Endodermal cell (in vitro differentiated cells): Measurements from ENCODE around the gene SLC6A18. TPM values are rescaled to one million over a fixed set of nuclear protein-coding genes. Genes with fewer than 3 reads are reported as not detected.

Experiments
- DNase-seq: peaks from one replicate; pipeline ENCODE4 v3.0.0-alpha.2; 2017
- H3K27ac ChIP-seq: 2 replicates; pipeline ENCODE4 v1.5.1; 2013; ENCODE audit warnings: mild to moderate bottlenecking, low read depth, low read length, moderate library complexity
- H3K27me3 ChIP-seq: 2 replicates; pipeline ENCODE4 v1.6.1; 2013; ENCODE audit warnings: mild to moderate bottlenecking, low read length, moderate library complexity; ENCODE audit not compliant: insufficient read depth, control insufficient read depth, poor library complexity, severe bottlenecking
- H3K36me3 ChIP-seq: 2 replicates; pipeline ENCODE4 v1.7.0; 2013; ENCODE audit warnings: mild to moderate bottlenecking, low read length, moderate library complexity; ENCODE audit not compliant: control insufficient read depth, insufficient read depth
- H3K4me1 ChIP-seq: one replicate; pipeline ENCODE4 v1.7.0; 2013; ENCODE audit warnings: low read length; ENCODE audit not compliant: control insufficient read depth, insufficient read depth
- H3K4me3 ChIP-seq: 2 replicates; pipeline ENCODE4 v1.5.1; 2013; ENCODE audit warnings: mild to moderate bottlenecking, low read length, moderate library complexity
- H3K9ac ChIP-seq: 2 replicates; pipeline ENCODE4 v1.6.1; 2013; ENCODE audit warnings: mild to moderate bottlenecking, low read length, moderate library complexity; ENCODE audit not compliant: poor library complexity, severe bottlenecking; ENCODE audit errors: extremely low read depth
- H3K9me3 ChIP-seq: 2 replicates; pipeline ENCODE4 v1.6.1; 2013; ENCODE audit warnings: mild to moderate bottlenecking, low read length, moderate library complexity; ENCODE audit not compliant: control insufficient read depth
- H3K27ac Mint-ChIP-seq: 2 replicates; pipeline ENCODE4 v1.8.0; 2020; ENCODE audit warnings: mixed read lengths
- H3K27me3 Mint-ChIP-seq: 2 replicates; pipeline ENCODE4 v1.8.0; 2021; ENCODE audit warnings: mild to moderate bottlenecking, mixed read lengths; ENCODE audit not compliant: insufficient read depth
- H3K36me3 Mint-ChIP-seq: 2 replicates; pipeline ENCODE4 v1.8.0; 2020; ENCODE audit warnings: low read depth, mixed read lengths
- H3K4me1 Mint-ChIP-seq: 2 replicates; pipeline ENCODE4 v1.8.0; 2020; ENCODE audit warnings: mixed read lengths
- H3K4me3 Mint-ChIP-seq: 2 replicates; pipeline ENCODE4 v1.8.0; 2020; ENCODE audit warnings: mild to moderate bottlenecking, moderate library complexity, mixed read lengths
- H3K9me3 Mint-ChIP-seq: 2 replicates; pipeline ENCODE4 v1.8.0; 2020; ENCODE audit warnings: mild to moderate bottlenecking, mixed read lengths
- WGBS, 2 experiments: methylation state at CpG; one replicate each; pipeline versions ENCODE4 v1.1.5 to v1.1.7; 2013; ENCODE audit warnings: missing lambda C conversion rate in 2 of 2, mixed read lengths in 1 of 2; ENCODE audit not compliant: insufficient coverage in 1 of 2, insufficient read length in 1 of 2; 5-methylcytosine and 5-hydroxymethylcytosine counted together
- total RNA-seq, 2 donors: library from RNA; stranded (reverse); fragmentation: NEBNext Ultra II Directional in 1 of 2; extraction: Animal tissue kit (Norgen Biotek cat#: 25700) in 1 of 2; gene quantifications; 2 replicates in 1 of 2; 3 replicates in 1 of 2; pipeline ENCODE4 v1.2.1, GENCODE V29; 2021
- TF ChIP-seq, protein P1 (sequence below): fragments of 200-600 bp; sonication (generic); conservative IDR thresholded peaks from 2 replicates; pipeline ENCODE4 v1.5.0; 2021; ENCODE audit warnings: antibody characterized with exemption, mild to moderate bottlenecking

Gene SLC6A18
- total RNA-seq, 2 donors from 2014 or later, result not detected

DNA sequence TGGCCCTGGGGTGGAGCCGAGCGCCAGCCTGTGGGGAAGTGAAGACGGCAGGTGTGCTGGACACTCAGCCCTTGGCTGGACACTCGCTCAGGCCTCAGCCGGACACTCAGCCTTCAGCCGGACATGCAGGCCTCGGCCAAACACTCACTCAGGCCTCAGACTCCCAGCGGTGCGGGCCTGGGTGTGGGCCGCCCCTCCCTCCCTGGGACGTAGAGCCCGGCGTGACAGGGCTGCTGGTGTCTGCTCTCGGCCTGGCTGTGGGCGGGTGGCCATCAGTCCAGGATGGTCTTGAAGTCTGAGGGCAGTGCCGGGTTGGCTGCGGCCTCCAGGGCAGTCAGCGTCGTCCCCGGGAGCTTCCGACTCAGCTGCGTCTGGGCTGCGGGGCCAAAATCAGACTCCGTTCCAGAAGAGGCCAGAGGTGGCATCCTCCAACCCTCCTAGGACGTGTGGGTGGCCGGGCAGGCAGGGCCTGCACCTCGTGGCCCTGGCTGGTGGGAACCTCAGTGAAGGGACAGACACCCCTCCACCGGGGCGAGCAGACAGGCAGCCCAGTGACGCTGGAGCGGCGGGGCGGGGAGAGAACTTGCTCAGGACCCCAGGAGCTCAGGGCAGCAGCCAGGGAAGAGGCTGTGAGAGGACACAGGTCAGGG lies 28.4 kb downstream of the SLC6A18 start:
- Histone ChIP-seq H3K36me3 (no peaks in the 10 kb centered on the region), H3K27me3 (no peaks in the 10 kb centered on the region), H3K27ac (no peak overlapping the region), H3K4me1 (no peaks in the 10 kb centered on the region), H3K9ac (no peak overlapping the region), H3K4me3 (no peak overlapping the region), H3K9me3 (no peaks in the 10 kb centered on the region)
- no peaks in the 10 kb centered on the region for H3K36me3 Mint-ChIP-seq
- no peak for DNase-seq
- H3K4me1 Mint-ChIP-seq, result peaks cover 4% of the 10 kb centered on the region
- no peak overlapping the region for H3K4me3 Mint-ChIP-seq
- 95% methylated on average over 25 to 33 of the region's 33 CpGs for WGBS, 2 experiments
- TF ChIP-seq, protein P1, sequence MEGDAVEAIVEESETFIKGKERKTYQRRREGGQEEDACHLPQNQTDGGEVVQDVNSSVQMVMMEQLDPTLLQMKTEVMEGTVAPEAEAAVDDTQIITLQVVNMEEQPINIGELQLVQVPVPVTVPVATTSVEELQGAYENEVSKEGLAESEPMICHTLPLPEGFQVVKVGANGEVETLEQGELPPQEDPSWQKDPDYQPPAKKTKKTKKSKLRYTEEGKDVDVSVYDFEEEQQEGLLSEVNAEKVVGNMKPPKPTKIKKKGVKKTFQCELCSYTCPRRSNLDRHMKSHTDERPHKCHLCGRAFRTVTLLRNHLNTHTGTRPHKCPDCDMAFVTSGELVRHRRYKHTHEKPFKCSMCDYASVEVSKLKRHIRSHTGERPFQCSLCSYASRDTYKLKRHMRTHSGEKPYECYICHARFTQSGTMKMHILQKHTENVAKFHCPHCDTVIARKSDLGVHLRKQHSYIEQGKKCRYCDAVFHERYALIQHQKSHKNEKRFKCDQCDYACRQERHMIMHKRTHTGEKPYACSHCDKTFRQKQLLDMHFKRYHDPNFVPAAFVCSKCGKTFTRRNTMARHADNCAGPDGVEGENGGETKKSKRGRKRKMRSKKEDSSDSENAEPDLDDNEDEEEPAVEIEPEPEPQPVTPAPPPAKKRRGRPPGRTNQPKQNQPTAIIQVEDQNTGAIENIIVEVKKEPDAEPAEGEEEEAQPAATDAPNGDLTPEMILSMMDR, result no peak
- H3K27me3 Mint-ChIP-seq, result no peaks in the 10 kb centered on the region
- H3K9me3 Mint-ChIP-seq, result no peaks in the 10 kb centered on the region
- no peak overlapping the region for H3K27ac Mint-ChIP-seq

DNA sequence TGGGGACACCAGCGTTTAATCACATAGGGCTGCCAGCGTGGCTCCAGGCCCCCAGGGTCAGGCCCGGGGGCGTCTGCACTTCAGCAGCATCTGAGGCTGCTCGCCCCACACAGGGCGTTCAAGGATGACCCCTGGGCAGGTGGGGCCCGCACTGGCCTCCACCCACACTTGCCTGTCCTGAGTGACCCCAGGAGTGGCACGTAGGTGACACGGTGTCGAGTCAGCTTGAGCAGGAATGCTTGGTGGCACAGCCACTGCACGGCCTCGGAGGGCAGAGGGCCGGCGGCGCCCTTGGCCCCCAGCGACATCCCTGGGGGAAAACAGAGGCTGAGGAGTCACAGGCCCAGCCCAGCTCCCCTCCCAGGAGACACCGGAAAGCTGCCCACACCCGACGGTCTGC lies 29.0 kb downstream of the SLC6A18 start:
- H3K4me3 Mint-ChIP-seq, result no peak overlapping the region
- no peak for DNase-seq
- H3K9ac ChIP-seq, result no peak overlapping the region

DNA sequence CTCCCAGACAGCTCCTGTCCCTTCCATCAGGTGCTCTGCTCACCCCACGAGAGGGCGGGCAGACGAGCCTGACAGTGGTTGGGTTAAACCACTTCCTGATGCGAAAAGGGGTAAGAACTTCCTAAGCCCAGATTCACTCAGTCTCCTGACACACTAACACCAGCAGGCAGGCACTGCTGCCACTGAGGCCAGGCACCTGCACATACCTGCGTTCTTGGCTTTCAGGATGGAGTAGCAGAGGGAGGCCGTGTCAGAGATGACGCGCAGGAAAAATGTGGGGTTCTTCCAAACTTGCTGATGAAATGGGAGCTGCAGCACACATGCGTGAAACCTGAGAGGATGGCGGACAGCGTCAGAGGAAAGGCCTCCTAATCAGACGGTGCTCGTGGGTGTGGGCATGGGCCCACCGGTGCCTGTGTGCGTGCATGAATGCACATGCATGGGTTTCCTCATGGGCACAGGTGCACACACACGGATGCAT lies 29.9 kb downstream of the SLC6A18 start:
- H3K27ac ChIP-seq, result no peak overlapping the region
- Mint-ChIP-seq H3K27me3 (no peaks in the 10 kb centered on the region), H3K9me3 (no peaks in the 10 kb centered on the region), H3K36me3 (no peaks in the 10 kb centered on the region), H3K4me3 (no peak overlapping the region), H3K27ac (no peak overlapping the region), H3K4me1 (peaks cover 4% of the 10 kb centered on the region)
- H3K9ac ChIP-seq, result no peak overlapping the region
- 92 to 97% methylated on average over 16 of the region's 16 CpGs for WGBS, 2 experiments
- H3K36me3 ChIP-seq, result no peaks in the 10 kb centered on the region
- no peak for DNase-seq
- H3K4me3 ChIP-seq, result no peak overlapping the region
- no peaks in the 10 kb centered on the region for H3K4me1 ChIP-seq
- TF ChIP-seq, protein P1, result no peak
- no peaks in the 10 kb centered on the region for H3K27me3 ChIP-seq
- H3K9me3 ChIP-seq, result no peaks in the 10 kb centered on the region

More for the DNA sequence above, 29.0 kb downstream of the SLC6A18 start:
- H3K27me3 ChIP-seq, result no peaks in the 10 kb centered on the region
- H3K4me1 Mint-ChIP-seq, result peaks cover 4% of the 10 kb centered on the region
- no peaks in the 10 kb centered on the region for H3K9me3 ChIP-seq
- H3K27me3 Mint-ChIP-seq, result no peaks in the 10 kb centered on the region
- H3K36me3 ChIP-seq, result no peaks in the 10 kb centered on the region
- no peaks in the 10 kb centered on the region for H3K4me1 ChIP-seq
- H3K27ac ChIP-seq, result no peak overlapping the region
- no peaks in the 10 kb centered on the region for H3K36me3 Mint-ChIP-seq
- no peak overlapping the region for H3K27ac Mint-ChIP-seq
- TF ChIP-seq, protein P1, result no peak
- 89 to 92% methylated on average over 14 to 19 of the region's 19 CpGs for WGBS, 2 experiments
- H3K9me3 Mint-ChIP-seq, result no peaks in the 10 kb centered on the region
- no peak overlapping the region for H3K4me3 ChIP-seq
